ENCODE results near the gene STARD3NL. TPM values are rescaled to one million over a fixed set of nuclear protein-coding genes. Genes with fewer than 3 reads are reported as not detected.
A peak's percentile ranks its signal among the peaks of the same experiment; 100 is the strongest.

Gene STARD3NL
- total and polyA plus RNA-seq, 8 donors: 7.2 to 23.1 (median 10.8) TPM

GRCh38 chr7:38215735-38216670 is 38.0 kb downstream of the STARD3NL start:
- peaks cover 5 to 17% (median 12%) of the 10 kb centered on the region in 3 donors for H3K4me1 ChIP-seq
- peak overlapping the region in 2 of 4 donors; percentile 60 to 63 for H3K27ac ChIP-seq
- peak; percentile 94 to 98 (median 95) for ATAC-seq
- no peaks in the 10 kb centered on the region for H3K27me3 ChIP-seq
- H3K9me3 ChIP-seq: no peaks in the 10 kb centered on the region
- H3K4me3 ChIP-seq: no peak overlapping the region
- FAIRE-seq: no peak
- 10 to 14% methylated on average over 5 of the region's 5 CpGs for WGBS, 2 donors
- H3K36me3 ChIP-seq: peaks cover 0 to 22% (median 0%) of the 10 kb centered on the region in 3 donors
- TF ChIP-seq CTCF (IDR thresholded peaks at IDR 0.05): peak; percentile 90 to 93 (median 91)
- peak; percentile 64 to 85 (median 79) for DNase-seq
- intact Hi-C loops (cut with DNase I): no loop called here

GRCh38 chr7:38217672-38218071 is 39.6 kb downstream of the STARD3NL start:
- intact Hi-C loops (cut with DNase I): no loop called here
- FAIRE-seq (no peak), ATAC-seq (no peak), DNase-seq (no peak)
- no peaks in the 10 kb centered on the region for H3K27me3 ChIP-seq
- peaks cover 0 to 22% (median 0%) of the 10 kb centered on the region in 3 donors for H3K36me3 ChIP-seq
- no peak for TF ChIP-seq CTCF (IDR thresholded peaks at IDR 0.05)
- no peak overlapping the region for H3K27ac ChIP-seq
- H3K4me1 ChIP-seq: peaks cover 5 to 17% (median 12%) of the 10 kb centered on the region in 3 donors
- no peak overlapping the region for H3K4me3 ChIP-seq
- H3K9me3 ChIP-seq: no peaks in the 10 kb centered on the region
- 92 to 95% methylated on average over 2 of the region's 2 CpGs for WGBS, 2 donors

DNA sequence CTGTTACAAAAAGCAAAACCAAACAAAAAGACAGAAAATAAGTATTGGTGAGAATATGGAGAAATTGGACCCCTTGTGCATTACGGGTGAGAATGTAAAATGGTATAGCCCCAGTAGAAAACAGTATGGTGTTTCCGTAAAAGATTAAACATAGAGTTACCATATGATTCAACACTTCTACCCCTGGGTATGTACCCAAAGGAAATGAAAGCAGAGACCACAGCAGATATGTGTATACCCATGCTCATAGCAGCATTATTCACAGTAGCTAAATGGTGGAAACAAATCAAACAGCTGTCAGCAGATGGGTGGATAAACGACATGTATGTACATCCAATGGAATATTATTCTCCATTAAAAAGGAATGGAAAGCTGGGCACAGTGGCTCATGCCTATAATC is 42.4 kb downstream of the STARD3NL start:
- 83 to 89% methylated on average over 3 of the region's 3 CpGs for WGBS, 2 donors
- Histone ChIP-seq H3K9me3 (no peaks in the 10 kb centered on the region), H3K27me3 (no peaks in the 10 kb centered on the region), H3K36me3 (peaks cover 0 to 22% (median 0%) of the 10 kb centered on the region in 3 donors), H3K4me1 (peaks cover 0 to 6% (median 3%) of the 10 kb centered on the region in 3 donors), H3K27ac (no peak overlapping the region), H3K4me3 (no peak overlapping the region)
- no peak for TF ChIP-seq CTCF (IDR thresholded peaks at IDR 0.05)
- DNase-seq (no peak), FAIRE-seq (no peak), ATAC-seq (no peak)
- intact Hi-C loops (cut with DNase I): loop anchor here (5.0 to 10.0 kb wide), 3 partner anchors 113 to 326 kb away; no protein-coding TSS in a partner anchor

DNA sequence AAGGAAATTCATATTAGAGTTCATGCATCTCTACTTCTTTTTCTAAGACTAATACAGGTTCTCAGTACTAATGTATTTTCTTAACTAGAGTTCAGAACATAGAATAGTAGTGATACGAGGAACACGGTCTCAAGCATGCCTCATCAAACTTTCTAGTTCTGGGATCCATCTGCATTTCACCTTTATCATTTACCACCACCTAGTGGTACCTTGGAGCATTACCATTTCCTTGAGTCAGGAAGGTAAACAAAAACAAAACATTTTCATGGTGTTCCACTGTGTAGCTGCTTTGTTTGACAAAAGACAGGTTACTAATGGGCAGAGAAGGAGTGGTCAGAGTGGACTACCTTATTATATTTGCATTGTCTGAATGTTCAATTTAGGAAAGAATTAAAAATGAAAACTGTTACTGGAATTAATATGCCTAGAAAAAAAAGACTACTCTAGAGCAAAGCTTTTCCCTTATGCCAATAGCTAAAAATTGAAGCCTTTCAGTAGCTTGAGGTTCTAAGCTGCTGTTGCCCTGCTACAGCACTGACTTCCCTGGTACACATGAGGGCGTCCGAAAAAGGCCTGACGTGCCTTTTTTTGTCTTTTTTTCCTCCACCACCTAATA is 44.5 kb downstream of the STARD3NL start:
- DNase-seq (peak in 2 of 6 donors; percentile 17 to 29), FAIRE-seq (peak; percentile 88), ATAC-seq (peak; percentile 88 to 97 (median 93))
- 60% methylated on average over 5 of the region's 5 CpGs for WGBS, 2 donors
- Histone ChIP-seq H3K4me3 (no peak overlapping the region), H3K27me3 (no peaks in the 10 kb centered on the region), H3K9me3 (no peaks in the 10 kb centered on the region), H3K4me1 (no peaks in the 10 kb centered on the region), H3K27ac (no peak overlapping the region), H3K36me3 (peaks cover 0 to 14% (median 0%) of the 10 kb centered on the region in 3 donors)
- intact Hi-C loops (cut with DNase I): loop anchor here (5.0 to 10.0 kb wide), 3 partner anchors 115 to 328 kb away; no protein-coding TSS in a partner anchor
- peak; percentile 68 to 85 (median 76) for TF ChIP-seq CTCF (IDR thresholded peaks at IDR 0.05)

Measured in pancreas (tissue), 10 donors.